HG03575 (cell line): ENCODE data around the gene ACAP2.
"Not testable (repeated sequence)": the region's sequence is repeated elsewhere in the genome, so short reads cannot be mapped to it uniquely, and the experiment has no call there.

Experiments
- ATAC-seq: cut with Tn5 transposase; IDR thresholded peaks from one replicate; pipeline ENCODE4 v1.9.1; 2021; ENCODE audit not compliant: unreplicated experiment, insufficient number of reproducible peaks, low FRiP score; ENCODE audit errors: extremely low read depth

ACAP2 gene

GRCh38 chr3:195236801-195237570, 205.8 kb downstream of the ACAP2 start:
- ATAC-seq, result no peak

- no peak for ATAC-seq
Observed at GRCh38 chr3:195236076-195236798, 206.6 kb downstream of the ACAP2 start.

GRCh38 chr3:195230244-195230643, 212.6 kb downstream of the ACAP2 start:
- no peak for ATAC-seq

GRCh38 chr3:195228886-195229285, 213.9 kb downstream of the ACAP2 start:
- ATAC-seq, result not testable (repeated sequence)

GRCh38 chr3:195227871-195228270, 214.9 kb downstream of the ACAP2 start:
- no peak for ATAC-seq

GRCh38 chr3:195226900-195227447, 215.8 kb downstream of the ACAP2 start:
- no peak for ATAC-seq

- ATAC-seq, result no peak
Observed at GRCh38 chr3:195226445-195226844, 216.4 kb downstream of the ACAP2 start.

- no peak for ATAC-seq
Observed at GRCh38 chr3:195224980-195225580, 217.7 kb downstream of the ACAP2 start.
